SU-DHL-6 (cell line): ENCODE results near the gene BSND.

Source experiments
- H2AFZ ChIP-seq: fragments of 200-600 bp; sonication (generic); 2 replicates; pipeline ENCODE4 v1.6.1; 2014; ENCODE audit warnings: low read depth, mild to moderate bottlenecking, moderate library complexity, mixed read lengths, antibody characterized with exemption, low read length; ENCODE audit not compliant: severe bottlenecking
- H3F3A ChIP-seq: fragments of 200-600 bp; shearing (Covaris generic); 2 replicates; pipeline ENCODE4 v1.6.0; 2016; ENCODE audit warnings: antibody characterized with exemption, mild to moderate bottlenecking; ENCODE audit not compliant: insufficient read depth
- H3K27ac ChIP-seq: fragments of 200-600 bp; sonication (generic); 2 replicates; pipeline ENCODE4 v1.5.1; 2016; ENCODE audit warnings: low read depth, mild to moderate bottlenecking, low read length, moderate library complexity, mixed read lengths
- H3K27me3 ChIP-seq: fragments of 200-600 bp; sonication (generic), shearing (Covaris generic); 2 replicates; pipeline ENCODE4 v1.6.0; 2014; ENCODE audit warnings: mild to moderate bottlenecking, low read length
- H3K36me3 ChIP-seq: fragments of 200-600 bp; sonication (generic); 2 replicates; pipeline ENCODE4 v1.6.1; 2014; ENCODE audit warnings: mild to moderate bottlenecking, low read length, mixed read lengths
- H3K4me2 ChIP-seq: fragments of 300-600, 200-600 bp; shearing (Covaris generic), sonication (generic); 2 replicates; pipeline ENCODE4 v1.6.0; 2014; ENCODE audit warnings: low read length, low read depth, mild to moderate bottlenecking; ENCODE audit not compliant: poor library complexity, severe bottlenecking
- H3K4me3 ChIP-seq: fragments of 200-600 bp; sonication (generic); 2 replicates; pipeline ENCODE4 v1.5.1; 2014; ENCODE audit warnings: antibody characterized with exemption, low read length, mild to moderate bottlenecking, mixed read lengths; ENCODE audit not compliant: insufficient read depth, poor library complexity, severe bottlenecking
- H3K79me2 ChIP-seq: fragments of 200-600 bp; sonication (generic); 2 replicates; pipeline ENCODE4 v1.6.1; 2014; ENCODE audit warnings: mild to moderate bottlenecking, low read length, moderate library complexity; ENCODE audit not compliant: insufficient read depth
- H3K9ac ChIP-seq: fragments of 200-600 bp; sonication (generic); 2 replicates; pipeline ENCODE4 v1.7.0; 2014; ENCODE audit warnings: mild to moderate bottlenecking, low read length
- H3K9me2 ChIP-seq: fragments of 200-600 bp; sonication (generic); replicated peaks from 2 replicates; pipeline ENCODE4 v1.6.1; 2014; ENCODE audit warnings: low read length; ENCODE audit not compliant: insufficient read depth
- H3K9me3 ChIP-seq: fragments of 200-600 bp; sonication (generic); 2 replicates; pipeline ENCODE4 v1.6.1; 2014; ENCODE audit warnings: low read length, mixed read lengths; ENCODE audit not compliant: insufficient read depth
- H4K20me1 ChIP-seq: fragments of 200-600 bp; sonication (generic); 2 replicates; pipeline ENCODE4 v1.6.1; 2014; ENCODE audit warnings: low read depth, mild to moderate bottlenecking, antibody characterized with exemption, low read length, moderate library complexity, mixed read lengths
- EZH2phosphoT487 ChIP-seq: fragments of 200-600 bp; sonication (generic), shearing (Covaris generic); conservative IDR thresholded peaks from 2 replicates; pipeline ENCODE4 v1.6.1; 2018; ENCODE audit warnings: mild to moderate bottlenecking, antibody characterized with exemption, low read length, moderate library complexity, mixed read lengths
- TF ChIP-seq, protein P1 (sequence below): fragments of 200-600 bp; sonication (generic); IDR thresholded peaks from one replicate; pipeline ENCODE4 v1.5.1; 2017; ENCODE audit warnings: antibody characterized with exemption, mild to moderate bottlenecking, low read length, moderate library complexity; ENCODE audit not compliant: insufficient read depth, poor library complexity, severe bottlenecking

BSND gene

DNA sequence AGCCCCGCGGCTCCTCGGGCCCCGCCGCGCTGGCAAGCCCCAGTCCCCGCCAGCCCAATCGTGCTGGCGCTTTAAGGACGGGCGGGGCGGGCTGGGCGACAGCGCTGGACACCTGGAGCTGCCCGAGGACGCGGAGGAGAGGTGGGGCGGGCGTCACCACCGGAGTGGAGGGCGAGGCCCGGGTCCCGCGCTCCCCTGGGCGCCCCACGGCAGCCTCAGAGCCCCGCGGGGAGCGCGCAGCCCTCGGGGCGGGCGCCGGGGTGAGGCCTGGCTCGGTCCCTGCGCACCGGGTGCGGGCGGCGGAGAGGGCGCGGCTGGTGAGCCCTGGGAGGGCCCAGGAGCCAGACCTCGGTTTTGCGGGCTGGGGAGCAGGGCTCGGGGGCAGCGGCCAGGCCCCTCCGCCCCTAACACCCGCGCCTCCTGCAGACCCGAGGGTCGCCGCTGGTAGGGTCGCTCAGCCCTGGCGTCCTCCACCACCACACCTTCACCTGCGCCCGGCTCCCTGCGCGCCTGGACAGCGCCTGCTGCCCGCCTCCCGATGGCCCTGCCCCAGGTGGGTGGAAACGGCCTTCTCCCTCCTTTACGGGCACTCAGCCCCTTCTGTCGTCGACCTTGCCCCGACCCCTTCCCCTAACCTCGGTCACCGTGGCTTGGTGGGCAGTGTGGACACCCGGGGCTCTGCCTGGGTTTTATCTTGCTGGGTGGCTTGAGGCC is 18.0 kb upstream of the BSND start, which contains the start of gene TMEM61:
Gene TMEM61 (plus strand): TSS at position 101 of the 714 bp plus-strand sequence. CDS start 438 bp downstream, at position 539.
- Histone ChIP-seq H3K27me3 (no peaks in the 10 kb centered on the region), H4K20me1 (no peaks in the 10 kb centered on the region), H3K9me3 (no peaks in the 10 kb centered on the region), H3K9me2 (no peaks in the 10 kb centered on the region), H3K79me2 (no peaks in the 10 kb centered on the region), H3K9ac (no peak within 1 kb of the TSS), H3K27ac (no peak within 1 kb of the TSS), H3K4me2 (no peak within 1 kb of the TSS), H3K4me3 (no peak within 1 kb of the TSS), H2AFZ (no peak within 1 kb of the TSS), H3K36me3 (no peaks in the 10 kb centered on the region), H3F3A (no peaks in the 10 kb centered on the region)
- TF ChIP-seq, protein P1, sequence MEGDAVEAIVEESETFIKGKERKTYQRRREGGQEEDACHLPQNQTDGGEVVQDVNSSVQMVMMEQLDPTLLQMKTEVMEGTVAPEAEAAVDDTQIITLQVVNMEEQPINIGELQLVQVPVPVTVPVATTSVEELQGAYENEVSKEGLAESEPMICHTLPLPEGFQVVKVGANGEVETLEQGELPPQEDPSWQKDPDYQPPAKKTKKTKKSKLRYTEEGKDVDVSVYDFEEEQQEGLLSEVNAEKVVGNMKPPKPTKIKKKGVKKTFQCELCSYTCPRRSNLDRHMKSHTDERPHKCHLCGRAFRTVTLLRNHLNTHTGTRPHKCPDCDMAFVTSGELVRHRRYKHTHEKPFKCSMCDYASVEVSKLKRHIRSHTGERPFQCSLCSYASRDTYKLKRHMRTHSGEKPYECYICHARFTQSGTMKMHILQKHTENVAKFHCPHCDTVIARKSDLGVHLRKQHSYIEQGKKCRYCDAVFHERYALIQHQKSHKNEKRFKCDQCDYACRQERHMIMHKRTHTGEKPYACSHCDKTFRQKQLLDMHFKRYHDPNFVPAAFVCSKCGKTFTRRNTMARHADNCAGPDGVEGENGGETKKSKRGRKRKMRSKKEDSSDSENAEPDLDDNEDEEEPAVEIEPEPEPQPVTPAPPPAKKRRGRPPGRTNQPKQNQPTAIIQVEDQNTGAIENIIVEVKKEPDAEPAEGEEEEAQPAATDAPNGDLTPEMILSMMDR, result no peak
- no peak for TF ChIP-seq EZH2phosphoT487

DNA sequence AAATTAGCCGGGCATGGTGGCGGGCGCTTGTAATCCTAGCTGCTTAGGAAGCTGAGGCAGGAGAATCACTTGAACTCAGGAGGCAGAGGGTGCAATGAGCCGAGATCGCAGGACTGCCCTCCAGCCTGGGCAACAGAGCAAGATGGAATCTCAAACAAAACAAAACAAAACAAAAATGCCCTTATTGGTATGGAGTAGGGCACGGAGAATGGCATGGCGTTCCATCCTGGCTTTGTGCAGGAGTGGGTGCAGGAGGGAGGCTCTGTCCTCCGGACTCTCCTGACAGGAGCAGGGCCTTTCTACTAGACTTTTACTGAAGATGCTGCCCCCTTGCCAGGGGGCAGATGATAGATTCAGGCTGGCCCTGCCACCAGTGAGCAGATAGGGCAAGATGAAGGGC is 17.3 kb upstream of the BSND start:
- H3K4me3 ChIP-seq, result no peak overlapping the region
- H3F3A ChIP-seq, result no peaks in the 10 kb centered on the region
- no peak overlapping the region for H3K9ac ChIP-seq
- no peaks in the 10 kb centered on the region for H3K9me3 ChIP-seq
- H4K20me1 ChIP-seq, result no peaks in the 10 kb centered on the region
- TF ChIP-seq EZH2phosphoT487, result no peak
- TF ChIP-seq, protein P1, result no peak
- no peaks in the 10 kb centered on the region for H3K9me2 ChIP-seq
- no peaks in the 10 kb centered on the region for H3K27me3 ChIP-seq
- H3K36me3 ChIP-seq, result no peaks in the 10 kb centered on the region
- H3K27ac ChIP-seq, result no peak overlapping the region
- no peaks in the 10 kb centered on the region for H3K79me2 ChIP-seq
- H3K4me2 ChIP-seq, result no peak overlapping the region
- H2AFZ ChIP-seq, result no peak overlapping the region

DNA sequence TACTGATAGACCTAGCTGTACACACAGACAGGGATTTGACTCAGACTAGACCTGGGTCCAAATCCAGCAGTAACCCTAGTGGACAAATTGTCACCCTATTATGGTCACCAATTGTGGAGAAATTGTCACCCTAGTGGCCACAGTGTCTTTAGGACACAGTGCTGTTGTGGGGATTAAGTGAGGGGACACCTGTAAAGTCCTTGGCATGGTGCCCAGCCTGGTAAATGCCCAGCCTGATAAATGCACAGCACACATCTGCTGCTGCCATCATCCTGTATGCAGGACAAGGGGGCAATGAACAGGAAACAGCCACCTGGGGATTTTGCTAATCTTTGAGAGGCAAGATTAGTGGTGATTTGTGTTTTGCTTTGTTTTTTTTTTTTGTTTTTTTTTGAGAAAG is 16.0 kb upstream of the BSND start:
- H3K9me3 ChIP-seq, result no peaks in the 10 kb centered on the region
- no peak for TF ChIP-seq EZH2phosphoT487
- TF ChIP-seq, protein P1, result no peak
- no peaks in the 10 kb centered on the region for H3K79me2 ChIP-seq
- no peak overlapping the region for H3K27ac ChIP-seq
- H3K36me3 ChIP-seq, result no peaks in the 10 kb centered on the region
- H3K27me3 ChIP-seq, result no peaks in the 10 kb centered on the region
- H3K4me2 ChIP-seq, result no peak overlapping the region
- no peak overlapping the region for H3K9ac ChIP-seq
- no peaks in the 10 kb centered on the region for H3K9me2 ChIP-seq
- H2AFZ ChIP-seq, result no peak overlapping the region
- no peaks in the 10 kb centered on the region for H4K20me1 ChIP-seq
- H3K4me3 ChIP-seq, result no peak overlapping the region
- no peaks in the 10 kb centered on the region for H3F3A ChIP-seq
